LNCAP (cell line): ENCODE data around the gene ASPHD2.

Experiments
- CTCF ChIP-seq: fragments of 450-650 bp; IDR thresholded peaks from 2 replicates; pipeline ENCODE4 v1.5.1; 2017; ENCODE audit warnings: mild to moderate bottlenecking

ASPHD2 gene

GRCh38 chr22:26436903-26437515 is 7.9 kb downstream of the ASPHD2 start:
- no peak for TF ChIP-seq CTCF

GRCh38 chr22:26437694-26438392 is 8.8 kb downstream of the ASPHD2 start:
- TF ChIP-seq CTCF, result no peak

GRCh38 chr22:26439559-26439958 is 10.5 kb downstream of the ASPHD2 start:
- no peak for TF ChIP-seq CTCF

- TF ChIP-seq CTCF, result no peak
Observed at GRCh38 chr22:26442086-26442756, 13.2 kb downstream of the ASPHD2 start.

GRCh38 chr22:26443901-26444690 is 15.0 kb downstream of the ASPHD2 start:
- TF ChIP-seq CTCF, result no peak

- TF ChIP-seq CTCF, result no peak
Observed at GRCh38 chr22:26444777-26445176, 15.7 kb downstream of the ASPHD2 start.

- no peak for TF ChIP-seq CTCF
Observed at GRCh38 chr22:26445577-26446275, 16.7 kb downstream of the ASPHD2 start.
